HTR-8/SVneo (cell line): ENCODE measurements around the gene TOR1AIP2.
"Not testable (repeated sequence)": the region's sequence is repeated elsewhere in the genome, so short reads cannot be mapped to it uniquely, and the experiment has no call there.

ENCODE experiments used
- DNase-seq: peaks from one replicate; pipeline ENCODE4 v3.0.0; 2011; ENCODE audit warnings: low spot score, mixed read lengths; ENCODE audit not compliant: insufficient read length
- FAIRE-seq: peaks from 2 replicates; lab custom pipeline; 2011; peaks lifted over from hg19 to GRCh38; lab: Jason Lieb, UNC

The TOR1AIP2 gene

GRCh38 chr1:179809506-179810366 is 67.9 kb downstream of the TOR1AIP2 start:
- FAIRE-seq = peak; percentile 66
- peak; percentile 78 for DNase-seq

- DNase-seq = no peak
- FAIRE-seq = no peak
Observed at GRCh38 chr1:179808503-179808902, 69.1 kb downstream of the TOR1AIP2 start.

GRCh38 chr1:179807691-179808485 is 69.7 kb downstream of the TOR1AIP2 start:
- DNase-seq (no peak), FAIRE-seq (no peak)

GRCh38 chr1:179807291-179807690 is 70.3 kb downstream of the TOR1AIP2 start:
- no peak for FAIRE-seq
- DNase-seq = no peak

- FAIRE-seq (no peak), DNase-seq (no peak)
Observed at GRCh38 chr1:179806333-179806732, 71.3 kb downstream of the TOR1AIP2 start.

- DNase-seq (no peak), FAIRE-seq (no peak)
Observed at GRCh38 chr1:179805291-179806195, 72.1 kb downstream of the TOR1AIP2 start.

- FAIRE-seq, DNase-seq: not testable (repeated sequence)
Observed at GRCh38 chr1:179804417-179804816, 73.2 kb downstream of the TOR1AIP2 start.

- FAIRE-seq = no peak
- no peak for DNase-seq
Observed at GRCh38 chr1:179803918-179804317, 73.7 kb downstream of the TOR1AIP2 start.

GRCh38 chr1:179803104-179803503 is 74.5 kb downstream of the TOR1AIP2 start:
- DNase-seq = no peak
- no peak for FAIRE-seq

- FAIRE-seq (no peak), DNase-seq (no peak)
Observed at GRCh38 chr1:179800481-179800880, 77.1 kb downstream of the TOR1AIP2 start.

- no peak for FAIRE-seq
- DNase-seq = no peak
Observed at GRCh38 chr1:179798864-179799516, 78.6 kb downstream of the TOR1AIP2 start.

- no peak for FAIRE-seq
- no peak for DNase-seq
Observed at GRCh38 chr1:179798213-179798863, 79.3 kb downstream of the TOR1AIP2 start.

- DNase-seq (no peak), FAIRE-seq (no peak)
Observed at GRCh38 chr1:179794669-179795068, 82.9 kb downstream of the TOR1AIP2 start.

- DNase-seq (no peak), FAIRE-seq (no peak)
Observed at GRCh38 chr1:179794146-179794545, 83.5 kb downstream of the TOR1AIP2 start.

- DNase-seq (no peak), FAIRE-seq (no peak)
Observed at GRCh38 chr1:179793281-179793680, 84.3 kb downstream of the TOR1AIP2 start.
